H1 (cell line): ENCODE measurements around the gene THRB.

ENCODE experiments used
- CEBPB ChIP-seq: IDR thresholded peaks from 2 replicates; pipeline ENCODE4 v1.6.1; 2012; ENCODE audit warnings: low read depth, low read length
- EGR1 ChIP-seq: IDR thresholded peaks from 2 replicates; pipeline ENCODE4 v1.6.1; 2011; ENCODE audit warnings: low read depth, low read length, borderline replicate concordance
- FOSL1 ChIP-seq: IDR thresholded peaks from 2 replicates; pipeline ENCODE4 v1.6.1; 2011; ENCODE audit warnings: mild to moderate bottlenecking, low read depth, low read length, moderate library complexity; ENCODE audit not compliant: insufficient read depth
- KDM5A ChIP-seq: fragments of 200-600 bp; IDR thresholded peaks from 2 replicates; pipeline ENCODE4 v1.7.1; 2012; ENCODE audit warnings: mild to moderate bottlenecking, low read length, inconsistent platforms, mixed read lengths
- POLR2A ChIP-seq, 2 experiments: IDR thresholded peaks; 1 replicate in 1 of 2; 2 replicates in 1 of 2; pipeline ENCODE4 v1.6.1; 2011; ENCODE audit warnings: low read depth in 2 of 2, low read length in 2 of 2, mild to moderate bottlenecking in 2 of 2; ENCODE audit errors: control extremely low read depth in 1 of 2
- POLR2AphosphoS5 ChIP-seq: IDR thresholded peaks from 2 replicates; pipeline ENCODE4 v1.6.1; 2011; ENCODE audit warnings: low read depth, low read length
- RBBP5 ChIP-seq: IDR thresholded peaks from 2 replicates; pipeline ENCODE4 v1.7.1; 2012; ENCODE audit warnings: low read depth, mild to moderate bottlenecking, inconsistent platforms, low read length, moderate library complexity, borderline replicate concordance
- RFX5 ChIP-seq: IDR thresholded peaks from 2 replicates; pipeline ENCODE4 v1.6.1; 2011; ENCODE audit warnings: low read depth, low read length, improper control_type of control experiment, borderline replicate concordance
- TF ChIP-seq, protein P1 (sequence below), 3 experiments: IDR thresholded peaks; 1 replicate in 2 of 3; 2 replicates in 1 of 3; pipeline versions ENCODE4 v1.5.1 to v1.6.1; 2011; ENCODE audit warnings: low read length in 3 of 3, mild to moderate bottlenecking in 3 of 3, inconsistent platforms in 2 of 3, low read depth in 1 of 3, moderate library complexity in 1 of 3; ENCODE audit not compliant: insufficient read depth in 1 of 3; ENCODE audit errors: control extremely low read depth in 1 of 3
- TF ChIP-seq, protein P2 (sequence below): IDR thresholded peaks from 2 replicates; pipeline ENCODE4 v1.6.1; 2012; ENCODE audit warnings: inconsistent platforms

DNA sequence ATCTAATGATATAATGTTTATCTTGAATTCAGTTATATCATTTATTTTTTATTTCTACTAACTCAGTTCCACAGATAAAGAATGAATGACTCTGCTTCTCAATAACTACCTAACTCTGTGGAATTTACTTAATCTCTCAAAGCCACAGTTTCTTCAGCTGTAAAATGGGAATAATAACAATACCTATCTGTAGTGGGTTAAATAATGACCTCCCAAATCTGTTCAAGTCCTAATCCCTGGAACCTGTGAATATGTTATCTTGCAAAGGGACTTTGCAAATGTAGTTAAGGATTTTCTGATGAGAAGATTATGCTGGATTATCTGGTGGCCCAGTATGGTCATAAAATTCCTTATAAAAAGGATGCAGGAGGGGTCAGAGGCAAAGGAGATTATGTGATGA, 61.7 kb downstream of the THRB start:
- TF ChIP-seq, protein P1, sequence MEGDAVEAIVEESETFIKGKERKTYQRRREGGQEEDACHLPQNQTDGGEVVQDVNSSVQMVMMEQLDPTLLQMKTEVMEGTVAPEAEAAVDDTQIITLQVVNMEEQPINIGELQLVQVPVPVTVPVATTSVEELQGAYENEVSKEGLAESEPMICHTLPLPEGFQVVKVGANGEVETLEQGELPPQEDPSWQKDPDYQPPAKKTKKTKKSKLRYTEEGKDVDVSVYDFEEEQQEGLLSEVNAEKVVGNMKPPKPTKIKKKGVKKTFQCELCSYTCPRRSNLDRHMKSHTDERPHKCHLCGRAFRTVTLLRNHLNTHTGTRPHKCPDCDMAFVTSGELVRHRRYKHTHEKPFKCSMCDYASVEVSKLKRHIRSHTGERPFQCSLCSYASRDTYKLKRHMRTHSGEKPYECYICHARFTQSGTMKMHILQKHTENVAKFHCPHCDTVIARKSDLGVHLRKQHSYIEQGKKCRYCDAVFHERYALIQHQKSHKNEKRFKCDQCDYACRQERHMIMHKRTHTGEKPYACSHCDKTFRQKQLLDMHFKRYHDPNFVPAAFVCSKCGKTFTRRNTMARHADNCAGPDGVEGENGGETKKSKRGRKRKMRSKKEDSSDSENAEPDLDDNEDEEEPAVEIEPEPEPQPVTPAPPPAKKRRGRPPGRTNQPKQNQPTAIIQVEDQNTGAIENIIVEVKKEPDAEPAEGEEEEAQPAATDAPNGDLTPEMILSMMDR (IDR thresholded peaks at IDR 0.05; ENCODE audit: control extremely low read depth in 1 of 3, insufficient read depth in 1 of 3, low read depth in 1 of 3, low read length in 3 of 3), result no peak
- TF ChIP-seq CEBPB (no peak), RBBP5 (no peak), KDM5A (no peak), POLR2AphosphoS5 (no peak), POLR2A (IDR thresholded peaks at IDR 0.05; ENCODE audit: control extremely low read depth in 1 of 2, low read depth in 2 of 2, low read length in 2 of 2) (no peak), RFX5 (no peak), FOSL1 (no peak), EGR1 (no peak)
- TF ChIP-seq, protein P2, sequence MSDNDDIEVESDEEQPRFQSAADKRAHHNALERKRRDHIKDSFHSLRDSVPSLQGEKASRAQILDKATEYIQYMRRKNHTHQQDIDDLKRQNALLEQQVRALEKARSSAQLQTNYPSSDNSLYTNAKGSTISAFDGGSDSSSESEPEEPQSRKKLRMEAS, result no peak
